Ovary (tissue), 3 donors: ENCODE results near the gene MTHFD1L.
"Not testable (repeated sequence)": the region's sequence is repeated elsewhere in the genome, so short reads cannot be mapped to it uniquely, and the experiment has no call there.

ENCODE experiments used
- CTCF ChIP-seq, 3 donors: fragments of 450-650 bp in 2 of 3; fragments of 200-600 bp in 1 of 3; IDR thresholded peaks; one replicate each; pipeline versions ENCODE4 v1.5.1 to v1.8.0; 2016 to 2022; ENCODE audit warnings: antibody characterized with exemption in 3 of 3, mild to moderate bottlenecking in 1 of 3
- POLR2A ChIP-seq: fragments of 450-650 bp; IDR thresholded peaks from one replicate; pipeline ENCODE4 v1.6.1; 2017; ENCODE audit warnings: antibody characterized with exemption, mild to moderate bottlenecking, moderate library complexity
- donor health status: DM: no; HTN: no; CAD: no.

DNA sequence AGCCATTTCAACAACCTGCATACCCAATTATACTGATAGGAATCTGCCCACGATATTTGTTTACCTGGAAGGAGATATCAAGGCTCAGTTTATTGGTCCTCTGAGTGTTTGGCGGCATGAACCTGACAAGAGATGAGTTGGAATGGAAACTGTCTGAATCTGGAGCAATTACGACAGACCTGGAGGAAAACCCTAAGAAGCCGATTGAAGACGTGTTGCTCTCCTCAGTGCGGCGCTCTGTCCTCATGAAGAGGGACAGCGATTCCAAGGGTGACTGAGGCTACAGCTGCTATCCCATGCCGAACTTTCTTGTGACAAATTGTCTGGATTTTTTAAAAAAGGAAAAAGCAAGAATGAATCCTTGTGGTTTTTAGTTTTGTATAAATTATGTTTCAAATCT lies 37.4 kb upstream of the MTHFD1L start:
- TF ChIP-seq CTCF (IDR thresholded peaks at IDR 0.05); POLR2A: not testable (repeated sequence)
